ENCODE data around the gene MRPS23. TPM values are rescaled to one million over a fixed set of nuclear protein-coding genes. Genes with fewer than 3 reads are reported as not detected.

Gene MRPS23
- total and polyA plus RNA-seq, 2 of the 13 experiments (the other 11 are each of a cell fraction or from before 2014, with no cell fraction given) = 63.2 to 181 TPM

GRCh38 chr17:57861000-57861789 is 11.4 kb upstream of the MRPS23 start (continued):
- TF ChIP-seq TGIF2 (CRISPR knock-in tag; IDR thresholded peaks at IDR 0.05) (no peak; the same call in none of the 2 replicates), ZNF274 (CRISPR knock-in tag; IDR thresholded peaks at IDR 0.05) (no peak; the same call in 1 of the 2 replicates), HNF4A (CRISPR knock-in tag; IDR thresholded peaks at IDR 0.05) (peak; percentile 64), ZNF773 (CRISPR knock-in tag; IDR thresholded peaks at IDR 0.05; ENCODE audit: borderline replicate concordance) (no peak), ZFP62 (CRISPR knock-in tag; IDR thresholded peaks at IDR 0.05) (no peak), TBX2 (CRISPR knock-in tag; IDR thresholded peaks at IDR 0.05; ENCODE audit: borderline replicate concordance) (peak; percentile 54; the same call in 1 of the 2 replicates), RFXAP (CRISPR knock-in tag; IDR thresholded peaks at IDR 0.05; ENCODE audit: borderline replicate concordance) (no peak; the same call in 1 of the 2 replicates), DDIT3 (CRISPR knock-in tag; IDR thresholded peaks at IDR 0.05) (no peak), CBX5 (CRISPR knock-in tag; IDR thresholded peaks at IDR 0.05; ENCODE audit: borderline replicate concordance) (no peak; the same call in 1 of the 2 replicates), TBX3 (IDR thresholded peaks at IDR 0.05; ENCODE audit: borderline replicate concordance) (peak; percentile 17; the same call in 1 of the 2 replicates), ZNF205 (CRISPR knock-in tag; IDR thresholded peaks at IDR 0.05) (peak; percentile 60), SETDB1 (CRISPR knock-in tag; IDR thresholded peaks at IDR 0.05; ENCODE audit: borderline replicate concordance) (no peak), ZNF512B (CRISPR knock-in tag; IDR thresholded peaks at IDR 0.05; ENCODE audit: borderline replicate concordance) (peak; percentile 71; the same call in 1 of the 2 replicates), ZNF513 (CRISPR knock-in tag; conservative IDR thresholded peaks at IDR 0.05) (no peak), MYC (CRISPR knock-in tag; IDR thresholded peaks at IDR 0.05; ENCODE audit: borderline replicate concordance) (peak; percentile 39; the same call in 1 of the 2 replicates), SUZ12 (IDR thresholded peaks at IDR 0.05; ENCODE audit: low read depth, low read length) (no peak), ZNF17 (CRISPR knock-in tag; IDR thresholded peaks at IDR 0.05) (no peak), ZXDC (CRISPR knock-in tag; IDR thresholded peaks at IDR 0.05) (no peak), FOXP1 (IDR thresholded peaks at IDR 0.05) (no peak), FOXP1 (CRISPR knock-in tag; IDR thresholded peaks at IDR 0.05) (peak; percentile 68; the same call in 1 of the 2 replicates), ZNF724P (CRISPR knock-in tag; IDR thresholded peaks at IDR 0.05; ENCODE audit: borderline replicate concordance) (0 out of 2 replicates have a peak, but pooled peaks have one; percentile 66), MXD3 (CRISPR knock-in tag; IDR thresholded peaks at IDR 0.05) (no peak)

All from HepG2 (cell line).